ENCODE measurements around the gene ECE2. TPM values are rescaled to one million over a fixed set of nuclear protein-coding genes. Genes with fewer than 3 reads are reported as not detected.

The ECE2 gene
- total RNA-seq, 1 experiment from 2014 or later, result 0.15 TPM

GRCh38 chr3:184248454-184249411, 27.1 kb upstream of the ECE2 start, which contains the start of gene ALG3:
ALG3 (minus strand) TSS chr3:184248962; CDS start chr3:184248940, 22 bp downstream.
- H3K79me2 ChIP-seq (ENCODE audit: low read length), result peaks cover 48% of the 10 kb centered on the region
- H3K4me2 ChIP-seq (ENCODE audit: low read depth, low read length, poor library complexity, severe bottlenecking), result peak within 1 kb of the TSS; percentile 100
- H3K36me3 ChIP-seq (ENCODE audit: insufficient read depth, low read length), result peaks cover 9% of the 10 kb centered on the region; the same call in 1 of the 2 replicates
- no peaks in the 10 kb centered on the region for H3K27me3 ChIP-seq (ENCODE audit: low read length)
- H3K4me3 ChIP-seq (ENCODE audit: low read length), result peak within 1 kb of the TSS; percentile 80
- H3K27ac ChIP-seq (ENCODE audit: low read length), result peak within 1 kb of the TSS; percentile 88
- H3K9me3 ChIP-seq (ENCODE audit: low read length), result no peaks in the 10 kb centered on the region
- DNase-seq, result peak; percentile 98
- peak within 1 kb of the TSS; percentile 95 for H2AFZ ChIP-seq (ENCODE audit: low read length)
- no peaks in the 10 kb centered on the region for H3K9me2 ChIP-seq (replicated peaks; ENCODE audit: insufficient read depth, low read length)
- H3K4me1 ChIP-seq (ENCODE audit: low read length), result peaks cover 17% of the 10 kb centered on the region
- no peaks in the 10 kb centered on the region for H4K20me1 ChIP-seq (ENCODE audit: insufficient read depth, low read depth, low read length)
- H3K9ac ChIP-seq (ENCODE audit: low read length), result peak within 1 kb of the TSS; percentile 93

- no peaks in the 10 kb centered on the region for H3K27me3 ChIP-seq (ENCODE audit: low read length)
- H3K4me1 ChIP-seq (ENCODE audit: low read length), result peaks cover 17% of the 10 kb centered on the region
- H3K9ac ChIP-seq (ENCODE audit: low read length), result peak within 1 kb of the TSS; percentile 93
- H4K20me1 ChIP-seq (ENCODE audit: insufficient read depth, low read depth, low read length), result no peaks in the 10 kb centered on the region
- peak within 1 kb of the TSS; percentile 95 for H2AFZ ChIP-seq (ENCODE audit: low read length)
- peak within 1 kb of the TSS; percentile 100 for H3K4me2 ChIP-seq (ENCODE audit: low read depth, low read length, poor library complexity, severe bottlenecking)
- H3K9me2 ChIP-seq (replicated peaks; ENCODE audit: insufficient read depth, low read length), result no peaks in the 10 kb centered on the region
- peak; percentile 100 for DNase-seq
- H3K79me2 ChIP-seq (ENCODE audit: low read length), result peaks cover 54% of the 10 kb centered on the region
- peak within 1 kb of the TSS; percentile 88 for H3K27ac ChIP-seq (ENCODE audit: low read length)
- H3K4me3 ChIP-seq (ENCODE audit: low read length), result peak within 1 kb of the TSS; percentile 80
- H3K9me3 ChIP-seq (ENCODE audit: low read length), result no peaks in the 10 kb centered on the region
- H3K36me3 ChIP-seq (ENCODE audit: insufficient read depth, low read length), result peaks cover 6% of the 10 kb centered on the region; the same call in 1 of the 2 replicates
Measured at GRCh38 chr3:184249412-184250166, 26.2 kb upstream of the ECE2 start, which contains the start of gene EEF1AKMT4. EEF1AKMT4 (plus strand) TSS chr3:184249672; CDS start chr3:184249695, 23 bp downstream.

GRCh38 chr3:184250167-184250828, 25.5 kb upstream of the ECE2 start:
- DNase-seq, result peak; percentile 99
- Histone ChIP-seq H3K9ac (ENCODE audit: low read length) (peak overlapping the region; percentile 93), H3K9me3 (ENCODE audit: low read length) (no peaks in the 10 kb centered on the region), H3K4me3 (ENCODE audit: low read length) (peak overlapping the region; percentile 80), H3K4me2 (ENCODE audit: low read depth, low read length, poor library complexity, severe bottlenecking) (peak overlapping the region; percentile 100), H3K27ac (ENCODE audit: low read length) (peak overlapping the region; percentile 87), H4K20me1 (ENCODE audit: insufficient read depth, low read depth, low read length) (no peaks in the 10 kb centered on the region), H3K9me2 (replicated peaks; ENCODE audit: insufficient read depth, low read length) (no peaks in the 10 kb centered on the region), H2AFZ (ENCODE audit: low read length) (peak overlapping the region; percentile 71; the same call in 1 of the 2 replicates), H3K27me3 (ENCODE audit: low read length) (no peaks in the 10 kb centered on the region), H3K79me2 (ENCODE audit: low read length) (peaks cover 61% of the 10 kb centered on the region), H3K4me1 (ENCODE audit: low read length) (peaks cover 17% of the 10 kb centered on the region), H3K36me3 (ENCODE audit: insufficient read depth, low read length) (no peaks in the 10 kb centered on the region)

- H2AFZ ChIP-seq (ENCODE audit: low read length), result no peak overlapping the region
- H3K9me2 ChIP-seq (replicated peaks; ENCODE audit: insufficient read depth, low read length), result no peaks in the 10 kb centered on the region
- peaks cover 3% of the 10 kb centered on the region; the same call in 1 of the 2 replicates for H4K20me1 ChIP-seq (ENCODE audit: insufficient read depth, low read depth, low read length)
- no peak overlapping the region for H3K4me3 ChIP-seq (ENCODE audit: low read length)
- H3K27ac ChIP-seq (ENCODE audit: low read length), result no peak overlapping the region
- H3K9ac ChIP-seq (ENCODE audit: low read length), result no peak overlapping the region
- no peak for DNase-seq
- H3K27me3 ChIP-seq (ENCODE audit: low read length), result no peaks in the 10 kb centered on the region
- H3K4me2 ChIP-seq (ENCODE audit: low read depth, low read length, poor library complexity, severe bottlenecking), result no peak overlapping the region
- H3K36me3 ChIP-seq (ENCODE audit: insufficient read depth, low read length), result no peaks in the 10 kb centered on the region
- H3K79me2 ChIP-seq (ENCODE audit: low read length), result peaks cover 46% of the 10 kb centered on the region
- no peaks in the 10 kb centered on the region for H3K9me3 ChIP-seq (ENCODE audit: low read length)
- H3K4me1 ChIP-seq (ENCODE audit: low read length), result peaks cover 10% of the 10 kb centered on the region
Measured at GRCh38 chr3:184255291-184256039, 20.4 kb upstream of the ECE2 start.

GRCh38 chr3:184257083-184257915, 18.5 kb upstream of the ECE2 start:
- H3K4me1 ChIP-seq (ENCODE audit: low read length), result peaks cover 18% of the 10 kb centered on the region
- H3K27me3 ChIP-seq (ENCODE audit: low read length), result no peaks in the 10 kb centered on the region
- no peak for DNase-seq
- no peaks in the 10 kb centered on the region for H3K36me3 ChIP-seq (ENCODE audit: insufficient read depth, low read length)
- no peaks in the 10 kb centered on the region for H3K9me3 ChIP-seq (ENCODE audit: low read length)
- H3K4me3 ChIP-seq (ENCODE audit: low read length), result no peak overlapping the region
- H3K9ac ChIP-seq (ENCODE audit: low read length), result no peak overlapping the region
- no peaks in the 10 kb centered on the region for H3K9me2 ChIP-seq (replicated peaks; ENCODE audit: insufficient read depth, low read length)
- no peak overlapping the region for H3K4me2 ChIP-seq (ENCODE audit: low read depth, low read length, poor library complexity, severe bottlenecking)
- H4K20me1 ChIP-seq (ENCODE audit: insufficient read depth, low read depth, low read length), result peaks cover 3% of the 10 kb centered on the region; the same call in 1 of the 2 replicates
- peaks cover 32% of the 10 kb centered on the region for H3K79me2 ChIP-seq (ENCODE audit: low read length)
- H2AFZ ChIP-seq (ENCODE audit: low read length), result no peak overlapping the region
- no peak overlapping the region for H3K27ac ChIP-seq (ENCODE audit: low read length)

- Histone ChIP-seq H2AFZ (ENCODE audit: low read length) (no peak overlapping the region), H3K27ac (ENCODE audit: low read length) (no peak overlapping the region), H3K9ac (ENCODE audit: low read length) (no peak overlapping the region), H3K4me2 (ENCODE audit: low read depth, low read length, poor library complexity, severe bottlenecking) (no peak overlapping the region), H3K9me2 (replicated peaks; ENCODE audit: insufficient read depth, low read length) (no peaks in the 10 kb centered on the region), H3K4me1 (ENCODE audit: low read length) (peaks cover 18% of the 10 kb centered on the region), H3K27me3 (ENCODE audit: low read length) (no peaks in the 10 kb centered on the region), H3K4me3 (ENCODE audit: low read length) (no peak overlapping the region), H3K79me2 (ENCODE audit: low read length) (peaks cover 23% of the 10 kb centered on the region), H4K20me1 (ENCODE audit: insufficient read depth, low read depth, low read length) (peaks cover 3% of the 10 kb centered on the region; the same call in 1 of the 2 replicates), H3K36me3 (ENCODE audit: insufficient read depth, low read length) (no peaks in the 10 kb centered on the region), H3K9me3 (ENCODE audit: low read length) (no peaks in the 10 kb centered on the region)
- no peak for DNase-seq
Measured at GRCh38 chr3:184258926-184259325, 16.9 kb upstream of the ECE2 start.
